ENCODE measurements around the gene RMRP.

RMRP gene

DNA sequence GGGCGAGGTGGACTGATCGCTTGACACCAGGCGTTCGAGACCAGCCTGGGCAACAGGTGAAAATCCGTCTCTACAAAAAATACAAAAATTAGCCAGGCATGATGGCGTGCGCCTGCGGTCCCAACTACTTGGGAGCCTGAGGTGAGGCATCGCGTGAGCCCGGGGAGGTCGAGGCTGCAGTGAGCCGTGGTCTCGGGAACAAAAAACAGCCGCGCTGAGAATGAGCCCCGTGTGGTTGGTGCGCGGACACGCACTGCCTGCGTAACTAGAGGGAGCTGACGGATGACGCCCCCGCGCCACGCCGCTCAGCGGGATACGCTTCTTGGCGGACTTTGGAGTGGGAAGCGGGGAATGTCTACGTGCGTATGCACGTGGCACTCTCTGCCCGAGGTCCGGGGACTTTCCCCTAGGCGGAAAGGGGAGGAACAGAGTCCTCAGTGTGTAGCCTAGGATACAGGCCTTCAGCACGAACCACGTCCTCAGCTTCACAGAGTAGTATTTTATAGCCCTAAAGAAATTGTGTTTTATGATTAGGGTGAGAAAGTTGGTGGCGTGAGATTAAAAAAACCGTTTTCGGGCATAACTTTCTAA is at the start of gene RMRP:
TSS of gene RMRP (minus strand) at position 474 of the 591 bp plus-strand sequence.
- peak within 1 kb of the TSS; percentile 91 for H3K4me3 ChIP-seq (ENCODE audit: low read length)
- no peaks in the 10 kb centered on the region for H3K27me3 ChIP-seq (ENCODE audit: control insufficient read depth, insufficient read depth, low read length)
- peak within 1 kb of the TSS; percentile 95 for H3K9ac ChIP-seq (ENCODE audit: low read length)
- H3K36me3 ChIP-seq (ENCODE audit: control insufficient read depth, insufficient read depth, low read length) = no peaks in the 10 kb centered on the region
- H3K4me1 ChIP-seq (ENCODE audit: control insufficient read depth, insufficient read depth, low read length) = peaks cover 32% of the 10 kb centered on the region
- H3K27ac ChIP-seq (ENCODE audit: low read depth, low read length) = peak within 1 kb of the TSS; percentile 99

DNA sequence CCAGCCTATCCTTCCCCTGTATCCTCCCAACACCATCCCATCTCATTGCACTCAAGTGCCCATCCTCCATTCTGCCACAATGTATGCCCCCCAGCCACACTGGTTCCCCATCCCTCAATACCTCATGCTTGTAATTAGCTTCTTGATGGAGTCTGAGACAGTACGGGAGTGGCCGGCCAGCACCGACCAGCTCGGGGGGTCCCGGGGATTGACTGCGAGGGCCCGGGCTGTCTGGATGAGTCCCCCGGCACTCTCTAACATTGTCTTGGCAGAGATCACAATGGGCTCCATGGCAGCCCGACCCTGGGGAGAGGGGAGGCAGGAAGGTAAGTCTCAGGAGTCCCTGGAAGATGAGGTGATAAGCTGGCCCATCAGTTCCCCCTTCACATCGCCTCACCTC is 49.1 kb upstream of the RMRP start:
- Histone ChIP-seq H3K27ac (ENCODE audit: low read depth, low read length) (no peak overlapping the region), H3K4me3 (ENCODE audit: low read length) (no peak overlapping the region), H3K36me3 (ENCODE audit: control insufficient read depth, insufficient read depth, low read length) (peaks cover 84% of the 10 kb centered on the region), H3K9ac (ENCODE audit: low read length) (no peak overlapping the region), H3K4me1 (ENCODE audit: control insufficient read depth, insufficient read depth, low read length) (no peaks in the 10 kb centered on the region), H3K27me3 (ENCODE audit: control insufficient read depth, insufficient read depth, low read length) (no peaks in the 10 kb centered on the region)

DNA sequence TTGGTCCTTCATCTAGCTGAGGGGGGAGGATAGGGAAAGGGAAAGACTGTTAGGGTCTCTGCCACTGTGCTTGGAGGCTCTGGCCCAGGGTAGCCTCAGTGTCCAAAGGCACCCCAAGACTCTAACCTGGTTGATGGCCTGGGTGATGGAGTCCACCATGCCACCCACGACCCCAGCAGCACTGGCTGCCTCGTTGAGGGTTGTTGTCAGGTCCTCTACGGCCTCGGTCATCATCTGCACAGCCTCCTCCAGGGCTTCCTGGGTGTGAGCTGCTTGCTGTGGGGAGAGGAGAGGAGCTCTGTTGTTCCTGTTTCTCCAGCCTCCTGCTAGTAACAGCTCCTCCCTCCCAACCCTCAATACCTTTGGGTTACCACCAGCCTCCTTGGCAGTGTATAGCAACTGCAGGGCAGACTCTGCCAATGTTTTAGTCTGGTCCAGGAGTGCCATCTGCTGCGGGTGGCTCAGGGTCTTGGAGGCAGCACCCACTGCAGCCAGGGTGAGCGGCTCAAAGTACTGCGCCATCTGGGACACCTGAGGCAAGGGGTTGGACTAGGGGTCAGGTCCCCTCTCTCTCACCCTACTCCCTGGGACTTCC is 48.1 kb upstream of the RMRP start:
- Histone ChIP-seq H3K27ac (ENCODE audit: low read depth, low read length) (no peak overlapping the region), H3K9ac (ENCODE audit: low read length) (no peak overlapping the region), H3K36me3 (ENCODE audit: control insufficient read depth, insufficient read depth, low read length) (peaks cover 83% of the 10 kb centered on the region), H3K27me3 (ENCODE audit: control insufficient read depth, insufficient read depth, low read length) (no peaks in the 10 kb centered on the region), H3K4me1 (ENCODE audit: control insufficient read depth, insufficient read depth, low read length) (no peaks in the 10 kb centered on the region), H3K4me3 (ENCODE audit: low read length) (no peak overlapping the region)

DNA sequence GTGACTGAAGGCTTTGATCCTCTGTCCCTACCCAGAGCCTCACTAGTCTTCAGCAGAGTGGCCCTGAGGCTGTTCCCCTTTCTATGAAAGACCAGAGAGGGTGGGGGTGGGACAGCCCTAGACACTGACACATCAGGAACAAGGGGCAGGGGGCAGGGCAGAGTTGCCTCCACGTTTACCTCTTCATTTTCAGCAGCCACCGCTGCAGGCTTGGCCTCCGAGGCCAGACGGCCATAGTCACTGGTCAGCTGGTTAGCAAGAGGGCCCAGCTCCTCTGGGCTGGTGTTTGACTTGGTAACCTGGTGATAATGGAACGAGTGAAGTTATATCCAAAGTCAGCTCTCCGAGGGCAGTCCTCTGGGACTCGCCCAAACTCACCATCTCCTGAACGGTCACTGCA is 47.6 kb upstream of the RMRP start:
- H3K27me3 ChIP-seq (ENCODE audit: control insufficient read depth, insufficient read depth, low read length) = no peaks in the 10 kb centered on the region
- H3K4me1 ChIP-seq (ENCODE audit: control insufficient read depth, insufficient read depth, low read length) = no peaks in the 10 kb centered on the region
- H3K9ac ChIP-seq (ENCODE audit: low read length) = no peak overlapping the region
- H3K36me3 ChIP-seq (ENCODE audit: control insufficient read depth, insufficient read depth, low read length) = peaks cover 83% of the 10 kb centered on the region
- H3K4me3 ChIP-seq (ENCODE audit: low read length) = no peak overlapping the region
- no peak overlapping the region for H3K27ac ChIP-seq (ENCODE audit: low read depth, low read length)

DNA sequence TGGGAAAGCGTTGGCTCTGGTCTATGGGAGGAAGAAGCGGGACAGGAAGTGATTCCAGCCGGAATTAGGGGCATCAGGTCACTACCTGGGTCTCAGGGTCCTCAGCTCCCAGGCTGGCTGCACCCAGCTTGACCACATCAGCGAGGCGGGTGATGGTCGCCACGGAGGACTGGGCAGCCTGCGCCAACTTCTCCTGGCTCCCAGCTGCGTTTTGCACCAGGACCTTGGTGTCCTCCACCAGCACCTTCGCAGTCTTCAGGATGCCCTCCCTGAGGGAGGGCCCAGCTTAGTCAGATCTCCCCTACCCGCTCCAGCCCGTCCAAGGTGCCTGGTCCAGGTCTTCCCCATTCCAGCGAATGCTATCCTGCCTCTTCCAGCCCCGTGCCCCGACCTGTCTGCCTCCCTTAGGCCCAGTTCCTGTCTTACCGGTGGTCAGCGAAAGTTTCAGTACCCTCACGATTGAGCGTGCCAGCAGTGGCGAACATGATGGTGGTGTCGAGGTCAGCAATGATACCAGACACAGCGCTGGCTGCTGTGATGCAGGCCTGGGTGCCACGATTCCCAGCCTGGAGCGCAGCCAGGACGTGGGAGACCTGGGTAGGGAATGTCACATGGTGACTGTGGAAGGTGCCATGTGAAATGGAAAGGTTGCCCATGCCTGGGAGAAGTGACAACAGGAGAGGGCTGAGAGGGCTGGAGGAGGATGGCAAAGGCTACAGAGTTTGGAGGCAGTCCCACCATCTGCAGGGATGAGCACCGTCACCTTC is 46.3 kb upstream of the RMRP start:
- H3K4me1 ChIP-seq (ENCODE audit: control insufficient read depth, insufficient read depth, low read length) = no peaks in the 10 kb centered on the region
- H3K27ac ChIP-seq (ENCODE audit: low read depth, low read length) = no peak overlapping the region
- no peak overlapping the region for H3K4me3 ChIP-seq (ENCODE audit: low read length)
- H3K36me3 ChIP-seq (ENCODE audit: control insufficient read depth, insufficient read depth, low read length) = peaks cover 90% of the 10 kb centered on the region
- H3K9ac ChIP-seq (ENCODE audit: low read length) = no peak overlapping the region
- no peaks in the 10 kb centered on the region for H3K27me3 ChIP-seq (ENCODE audit: control insufficient read depth, insufficient read depth, low read length)

DNA sequence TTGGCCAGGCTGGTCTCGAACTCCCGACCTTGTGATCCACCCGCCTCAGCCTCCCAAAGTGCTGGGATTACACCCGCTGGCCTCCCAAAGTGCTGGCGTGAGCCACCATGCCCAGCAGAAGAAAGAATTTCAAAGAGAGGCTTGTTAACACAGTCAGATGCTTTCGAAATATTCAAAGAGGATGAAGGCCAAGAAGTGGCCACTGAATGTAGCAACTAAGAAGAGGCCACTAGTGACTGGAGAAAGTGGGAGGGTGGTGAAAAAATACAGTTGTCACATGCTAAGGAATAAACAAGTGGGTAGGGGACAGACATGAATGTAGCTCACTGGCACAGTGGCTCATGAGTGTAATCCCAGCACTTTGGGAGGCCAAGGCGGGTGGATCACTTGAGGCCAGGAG is 44.9 kb upstream of the RMRP start:
- no peak overlapping the region for H3K9ac ChIP-seq (ENCODE audit: low read length)
- H3K4me3 ChIP-seq (ENCODE audit: low read length) = no peak overlapping the region
- H3K27ac ChIP-seq (ENCODE audit: low read depth, low read length) = no peak overlapping the region
- no peaks in the 10 kb centered on the region for H3K4me1 ChIP-seq (ENCODE audit: control insufficient read depth, insufficient read depth, low read length)
- H3K36me3 ChIP-seq (ENCODE audit: control insufficient read depth, insufficient read depth, low read length) = peaks cover 94% of the 10 kb centered on the region
- no peaks in the 10 kb centered on the region for H3K27me3 ChIP-seq (ENCODE audit: control insufficient read depth, insufficient read depth, low read length)

DNA sequence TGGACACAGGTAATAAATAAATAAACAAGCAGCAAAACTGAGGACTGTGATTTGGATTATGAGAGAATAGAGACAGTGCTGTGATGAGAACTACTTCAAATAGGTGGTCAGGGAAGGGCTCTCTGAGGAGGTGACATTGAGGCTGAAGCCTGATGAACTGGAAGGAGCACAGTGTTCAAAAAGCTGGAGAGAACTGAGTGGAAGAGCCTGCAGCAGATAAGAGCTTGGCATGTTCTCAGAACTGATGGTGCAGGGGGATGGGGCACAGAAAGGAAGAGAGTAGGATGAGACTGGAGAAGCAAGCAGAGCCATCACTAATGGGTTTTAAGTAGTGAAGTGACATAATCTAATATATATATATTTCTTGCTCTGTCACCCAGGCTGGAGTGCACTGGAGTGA is 43.1 kb upstream of the RMRP start:
- Histone ChIP-seq H3K36me3 (ENCODE audit: control insufficient read depth, insufficient read depth, low read length) (peaks cover 87% of the 10 kb centered on the region), H3K9ac (ENCODE audit: low read length) (no peak overlapping the region), H3K27ac (ENCODE audit: low read depth, low read length) (no peak overlapping the region), H3K4me3 (ENCODE audit: low read length) (no peak overlapping the region), H3K27me3 (ENCODE audit: control insufficient read depth, insufficient read depth, low read length) (no peaks in the 10 kb centered on the region), H3K4me1 (ENCODE audit: control insufficient read depth, insufficient read depth, low read length) (peaks cover 2% of the 10 kb centered on the region)

DNA sequence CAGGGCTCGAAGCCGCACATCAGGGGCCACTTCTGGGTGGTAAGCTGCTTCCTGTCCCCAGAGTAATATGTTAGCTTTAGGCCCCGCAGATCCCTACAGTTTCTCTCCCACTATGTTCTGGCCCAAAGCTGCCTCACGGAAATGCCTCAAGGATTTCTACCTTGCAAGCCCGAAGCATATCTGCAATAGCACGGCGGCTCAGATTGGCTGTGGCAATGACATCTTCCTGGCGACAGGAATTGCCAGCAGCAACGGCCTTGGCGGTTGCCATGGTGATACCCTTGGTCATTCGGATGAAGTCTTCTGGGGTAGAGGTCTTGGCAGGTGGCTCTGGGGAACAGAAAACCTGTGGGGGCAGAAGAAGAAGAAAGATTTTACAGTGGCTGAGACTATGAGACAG is 42.2 kb upstream of the RMRP start:
- Histone ChIP-seq H3K27me3 (ENCODE audit: control insufficient read depth, insufficient read depth, low read length) (no peaks in the 10 kb centered on the region), H3K4me1 (ENCODE audit: control insufficient read depth, insufficient read depth, low read length) (peaks cover 2% of the 10 kb centered on the region), H3K9ac (ENCODE audit: low read length) (no peak overlapping the region), H3K36me3 (ENCODE audit: control insufficient read depth, insufficient read depth, low read length) (peaks cover 78% of the 10 kb centered on the region), H3K27ac (ENCODE audit: low read depth, low read length) (no peak overlapping the region), H3K4me3 (ENCODE audit: low read length) (no peak overlapping the region)

DNA sequence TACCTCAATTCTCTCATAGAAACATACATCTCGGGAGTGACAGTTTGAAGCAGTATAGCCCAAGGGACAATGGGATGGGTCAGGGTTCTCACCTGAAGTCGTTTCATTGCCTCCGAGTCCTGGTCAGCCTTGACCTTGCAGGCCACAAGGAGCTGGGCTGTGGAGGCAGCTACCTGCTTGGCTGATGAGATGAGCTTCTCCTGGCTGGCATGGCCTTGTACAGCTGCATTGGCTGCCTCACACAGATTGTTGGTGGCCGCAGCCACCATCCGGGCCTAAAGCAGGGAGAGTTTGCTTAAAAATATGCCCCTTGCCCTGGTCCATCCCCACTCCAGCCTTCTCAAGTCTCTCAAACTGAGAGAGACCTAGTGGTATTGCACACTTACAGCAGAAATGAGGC is 40.4 kb upstream of the RMRP start:
- Histone ChIP-seq H3K27ac (ENCODE audit: low read depth, low read length) (no peak overlapping the region), H3K4me3 (ENCODE audit: low read length) (no peak overlapping the region), H3K4me1 (ENCODE audit: control insufficient read depth, insufficient read depth, low read length) (peaks cover 2% of the 10 kb centered on the region), H3K9ac (ENCODE audit: low read length) (no peak overlapping the region), H3K36me3 (ENCODE audit: control insufficient read depth, insufficient read depth, low read length) (peaks cover 60% of the 10 kb centered on the region), H3K27me3 (ENCODE audit: control insufficient read depth, insufficient read depth, low read length) (no peaks in the 10 kb centered on the region)

DNA sequence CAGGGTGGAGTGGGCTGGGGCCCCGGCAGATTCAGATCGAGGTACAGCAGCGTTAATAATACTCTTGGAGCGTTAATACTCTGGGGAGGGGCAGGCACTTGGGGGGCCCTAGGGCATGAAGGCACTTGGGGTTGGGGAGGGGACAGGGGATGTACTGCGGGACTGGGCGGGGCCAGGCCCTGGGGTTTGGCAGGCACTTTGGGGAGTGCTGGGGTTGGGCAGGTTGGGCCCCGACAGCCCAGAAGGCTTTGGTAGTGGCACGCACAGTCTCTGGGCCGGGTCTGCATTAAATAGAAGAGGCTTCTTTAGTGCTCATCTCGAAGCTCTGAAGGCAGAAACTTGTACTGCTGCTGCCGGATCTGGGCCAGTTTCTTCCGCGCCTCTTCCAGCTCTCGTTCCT is 39.7 kb upstream of the RMRP start:
- H3K36me3 ChIP-seq (ENCODE audit: control insufficient read depth, insufficient read depth, low read length) = peaks cover 55% of the 10 kb centered on the region
- peaks cover 2% of the 10 kb centered on the region for H3K4me1 ChIP-seq (ENCODE audit: control insufficient read depth, insufficient read depth, low read length)
- H3K27me3 ChIP-seq (ENCODE audit: control insufficient read depth, insufficient read depth, low read length) = no peaks in the 10 kb centered on the region
- H3K9ac ChIP-seq (ENCODE audit: low read length) = no peak overlapping the region
- peak overlapping the region; percentile 38 for H3K27ac ChIP-seq (ENCODE audit: low read depth, low read length)
- H3K4me3 ChIP-seq (ENCODE audit: low read length) = no peak overlapping the region

DNA sequence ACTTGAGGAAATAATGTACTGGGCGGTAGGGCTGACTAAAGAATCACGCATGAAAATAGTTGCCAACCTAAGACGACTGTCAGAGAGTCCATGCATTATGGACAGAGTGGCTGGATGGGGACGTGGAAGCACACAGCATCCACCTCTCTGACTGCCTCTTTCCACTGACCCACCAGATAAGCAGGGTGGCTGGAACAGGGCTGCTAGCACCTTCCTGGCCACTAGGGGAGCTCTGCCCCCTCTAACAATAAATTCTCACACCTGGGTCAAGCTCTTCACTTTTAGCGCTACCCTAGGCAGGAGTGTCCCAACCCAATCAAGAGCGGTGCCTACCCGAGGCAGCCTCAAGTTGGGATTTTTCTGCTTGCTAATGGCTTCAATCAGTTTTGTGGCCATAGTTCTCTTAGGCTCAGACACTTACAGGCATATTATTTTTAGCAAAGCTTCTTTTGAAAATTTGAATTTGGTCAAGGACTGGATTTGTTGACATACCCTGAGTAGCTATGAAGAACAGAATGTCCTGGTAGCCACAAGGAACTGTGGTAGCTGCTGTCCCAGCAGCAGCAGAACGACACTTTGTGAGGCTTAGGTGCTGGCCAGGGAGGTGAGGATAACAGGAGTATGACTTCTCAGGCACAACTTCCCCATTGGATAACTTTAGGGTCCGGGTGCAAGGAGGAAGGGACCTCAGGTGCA is 38.8 kb upstream of the RMRP start:
- Histone ChIP-seq H3K4me3 (ENCODE audit: low read length) (no peak overlapping the region), H3K27ac (ENCODE audit: low read depth, low read length) (peak overlapping the region; percentile 38), H3K27me3 (ENCODE audit: control insufficient read depth, insufficient read depth, low read length) (no peaks in the 10 kb centered on the region), H3K36me3 (ENCODE audit: control insufficient read depth, insufficient read depth, low read length) (peaks cover 49% of the 10 kb centered on the region), H3K4me1 (ENCODE audit: control insufficient read depth, insufficient read depth, low read length) (peaks cover 2% of the 10 kb centered on the region), H3K9ac (ENCODE audit: low read length) (peak overlapping the region; percentile 8)

DNA sequence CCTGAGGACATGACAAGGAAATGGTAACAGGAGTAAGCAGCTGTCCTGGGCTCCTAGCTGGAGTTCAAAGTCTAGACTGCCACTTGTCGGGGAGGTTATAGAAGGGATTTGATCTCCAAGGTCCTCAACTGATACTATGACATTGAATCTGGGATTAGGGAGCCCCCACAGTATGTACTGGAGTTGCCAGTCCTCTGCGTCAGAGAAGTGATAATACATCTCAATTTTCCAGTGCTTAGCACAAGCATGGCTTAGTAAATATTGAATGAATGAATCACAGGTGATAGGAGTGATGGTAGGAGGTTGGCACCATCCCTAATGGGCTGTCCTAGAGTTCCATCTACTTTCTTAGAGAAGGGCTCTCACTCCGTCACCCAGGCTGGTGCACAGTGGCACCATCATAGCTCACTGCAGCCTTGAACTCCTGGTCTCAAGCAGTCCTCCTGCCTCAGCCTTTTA is 38.2 kb upstream of the RMRP start:
- peaks cover 43% of the 10 kb centered on the region for H3K36me3 ChIP-seq (ENCODE audit: control insufficient read depth, insufficient read depth, low read length)
- H3K9ac ChIP-seq (ENCODE audit: low read length) = no peak overlapping the region
- H3K27ac ChIP-seq (ENCODE audit: low read depth, low read length) = peak overlapping the region; percentile 38
- no peaks in the 10 kb centered on the region for H3K27me3 ChIP-seq (ENCODE audit: control insufficient read depth, insufficient read depth, low read length)
- H3K4me1 ChIP-seq (ENCODE audit: control insufficient read depth, insufficient read depth, low read length) = peaks cover 8% of the 10 kb centered on the region
- no peak overlapping the region for H3K4me3 ChIP-seq (ENCODE audit: low read length)
